B cell (primary cell): ENCODE data around the gene NKIRAS2. TPM values are rescaled to one million over a fixed set of nuclear protein-coding genes. Genes with fewer than 3 reads are reported as not detected.
A peak's percentile ranks its signal among the peaks of the same experiment; 100 is the strongest.

Experiments
- ATAC-seq: fragments of 200-7000 bp; cut with Tn5 transposase; one replicate; pipeline ENCODE4 v1.10.0; 2021; ENCODE audit warnings: low read depth, mild to moderate bottlenecking, moderate number of reproducible peaks, moderate library complexity
- CTCF ChIA-PET: fragments of 350-600 bp; sonication (Branson Sonifier 250); formaldehyde crosslinking; loops from one replicate; lab custom pipeline; 2021; ENCODE audit warnings: antibody characterized with exemption, inconsistent platforms; lab: Charles Lee
- POLR2A ChIA-PET: fragments of 350-600 bp; sonication (Branson Sonifier 250); formaldehyde crosslinking; loops from one replicate; lab custom pipeline; 2021; ENCODE audit warnings: antibody characterized with exemption; lab: Charles Lee
- DNase-seq: peaks from one replicate; pipeline ENCODE4 v3.0.0; 2013
- H2AFZ ChIP-seq: 2 replicates; pipeline ENCODE4 v1.6.1; 2012; ENCODE audit warnings: mild to moderate bottlenecking, low read depth, low read length; ENCODE audit not compliant: insufficient read depth, poor library complexity, severe bottlenecking
- H3K27ac ChIP-seq, 2 donors: 1 replicate in 1 of 2; 2 replicates in 1 of 2; pipeline ENCODE4 v1.5.1; 2012 to 2013; ENCODE audit warnings: low read length in 2 of 2, mild to moderate bottlenecking in 2 of 2, moderate library complexity in 1 of 2
- H3K27me3 ChIP-seq, 4 experiments: fragments of 200-600 bp in 1 of 4; sonication (generic) in 1 of 4; replicated peaks in 1 of 4; 1 replicate in 2 of 4; 2 replicates in 2 of 4; pipeline versions ENCODE4 v1.6.1 to v1.7.0; 2013 to 2016; ENCODE audit warnings: low read length in 3 of 4, mild to moderate bottlenecking in 2 of 4, mixed read lengths in 1 of 4, moderate library complexity in 1 of 4; ENCODE audit not compliant: insufficient read depth in 4 of 4, control insufficient read depth in 3 of 4; ENCODE audit errors: control extremely low read depth in 1 of 4
- H3K36me3 ChIP-seq, 2 experiments: replicated peaks in 1 of 2; 1 replicate in 1 of 2; 2 replicates in 1 of 2; pipeline versions ENCODE4 v1.6.1 to v1.7.1; 2013; ENCODE audit warnings: low read length in 1 of 2; ENCODE audit not compliant: insufficient read depth in 2 of 2, control insufficient read depth in 1 of 2; ENCODE audit errors: control extremely low read depth in 1 of 2, extremely low read depth in 1 of 2
- H3K4me1 ChIP-seq, 2 donors: fragments of 200-600 bp in 1 of 2; sonication (generic) in 1 of 2; 1 replicate in 1 of 2; 2 replicates in 1 of 2; pipeline versions ENCODE4 v1.5.1 to v1.6.1; 2013 to 2017; ENCODE audit warnings: low read length in 2 of 2; ENCODE audit not compliant: control insufficient read depth in 2 of 2, insufficient read depth in 2 of 2
- H3K4me2 ChIP-seq: replicated peaks from 2 replicates; pipeline ENCODE3; 2012; ENCODE audit warnings: mild to moderate bottlenecking, low read depth, low read length; ENCODE audit not compliant: poor library complexity, severe bottlenecking
- H3K4me3 ChIP-seq, 5 experiments: fragments of 200-600 bp in 1 of 5; sonication (generic) in 1 of 5; 1 replicate in 3 of 5; 2 replicates in 2 of 5; pipeline versions ENCODE4 v1.5.1 to v1.7.0; 2011 to 2016; ENCODE audit warnings: low read length in 4 of 5, mild to moderate bottlenecking in 4 of 5, low read depth in 2 of 5, control low read depth in 1 of 5, moderate library complexity in 1 of 5; ENCODE audit not compliant: insufficient read depth in 1 of 5; ENCODE audit errors: control extremely low read depth in 1 of 5, extremely low read depth in 1 of 5
- H3K79me2 ChIP-seq: fragments of 200-600 bp; sonication (generic); one replicate; pipeline ENCODE4 v1.6.0; 2016; ENCODE audit warnings: low read length; ENCODE audit not compliant: control insufficient read depth, insufficient read depth
- H3K9ac ChIP-seq: fragments of 200-600 bp; sonication (generic); 2 replicates; pipeline ENCODE4 v1.6.1; 2017; ENCODE audit warnings: mild to moderate bottlenecking, low read length, moderate library complexity
- H3K9me3 ChIP-seq, 3 donors: one replicate each; pipeline versions ENCODE4 v1.6.1 to v1.7.1; 2013; ENCODE audit warnings: low read length in 2 of 3; ENCODE audit not compliant: control insufficient read depth in 2 of 3, insufficient read depth in 1 of 3; ENCODE audit errors: control extremely low read depth in 1 of 3
- H4K20me1 ChIP-seq: 2 replicates; pipeline ENCODE4 v1.6.0; 2012; ENCODE audit warnings: mild to moderate bottlenecking, low read length; ENCODE audit not compliant: insufficient read depth, control insufficient read depth, poor library complexity, severe bottlenecking
- H3K27ac Mint-ChIP-seq: one replicate; pipeline ENCODE4 v1.8.0; 2021; ENCODE audit warnings: mixed read lengths
- H3K27me3 Mint-ChIP-seq: one replicate; pipeline ENCODE4 v1.8.0; 2021; ENCODE audit warnings: mixed read lengths
- H3K4me1 Mint-ChIP-seq: one replicate; pipeline ENCODE4 v1.8.0; 2021; ENCODE audit warnings: mixed read lengths
- H3K4me3 Mint-ChIP-seq: one replicate; pipeline ENCODE4 v1.8.0; 2021; ENCODE audit warnings: mixed read lengths
- H3K9me3 Mint-ChIP-seq: one replicate; pipeline ENCODE4 v1.8.0; 2022; ENCODE audit warnings: mixed read lengths; ENCODE audit not compliant: insufficient read depth
- EZH2 ChIP-seq: IDR thresholded peaks from 2 replicates; pipeline ENCODE4 v1.6.1; 2012; ENCODE audit warnings: borderline replicate concordance, low read depth, mild to moderate bottlenecking, moderate library complexity, low read length; ENCODE audit not compliant: insufficient read depth, poor library complexity, severe bottlenecking
- WGBS: methylation state at CpG from one replicate; pipeline ENCODE4 v1.1.5; 2013; ENCODE audit warnings: missing lambda C conversion rate; ENCODE audit not compliant: insufficient coverage; 5-methylcytosine and 5-hydroxymethylcytosine counted together
- intact Hi-C: fragments of 100-400 bp; cut with micrococcal nuclease; formaldehyde crosslinking; loops from one replicate; pipeline ENCODE4 v1.10.0; 2022
- polyA plus RNA-seq: library from polyadenylated mRNA; depleted of rRNA; stranded (reverse); fragments of >200 nt; gene quantifications from 2 replicates; pipeline ENCODE4 v1.2.3, GENCODE V29; 2012
- total RNA-seq, 2 donors: library from RNA; stranded (reverse); fragments of 120-200 nt in 1 of 2; gene quantifications; 1 replicate in 1 of 2; 2 replicates in 1 of 2; pipeline versions ENCODE4 v1.2.3 to v1.2.4, GENCODE V29; 2013 to 2022
- TF ChIP-seq, protein P1 (sequence below): fragments of 200-600 bp; IDR thresholded peaks from one replicate; pipeline ENCODE4 v1.8.0; 2022; ENCODE audit warnings: antibody characterized with exemption, mild to moderate bottlenecking

NKIRAS2 gene
- total and polyA plus RNA-seq, 2 donors (not counting 1 experiment from before 2014, with no cell fraction given) = 22.0 to 29.2 TPM

DNA sequence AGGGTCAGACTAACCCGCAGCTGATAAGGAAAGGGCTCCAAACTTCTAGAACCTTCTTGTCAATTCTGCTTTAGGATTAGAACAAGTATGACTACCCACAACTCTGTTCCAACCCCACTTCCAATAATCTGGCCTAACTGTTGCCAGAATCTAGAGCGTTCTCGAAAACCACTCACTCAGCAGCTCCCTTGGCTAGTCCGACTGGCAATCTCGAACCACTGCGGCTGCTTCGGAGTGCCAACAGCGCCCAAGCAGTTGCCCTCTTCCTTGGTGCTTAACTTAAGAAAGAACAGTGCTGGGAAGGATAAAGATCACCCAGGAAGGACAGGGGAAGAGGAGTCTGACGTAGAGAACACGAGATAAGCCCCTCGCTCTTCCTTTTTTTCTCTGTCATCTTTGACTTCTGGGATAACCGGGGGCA is 3.5 kb upstream of the NKIRAS2 start:
- Histone ChIP-seq H3K27me3 (no peaks in the 10 kb centered on the region), H3K4me3 (peak overlapping the region; percentile 86 to 99 (median 97)), H3K79me2 (peaks cover 90% of the 10 kb centered on the region), H3K4me1 (peaks cover 36 to 45% of the 10 kb centered on the region in 2 donors), H3K36me3 (no peaks in the 10 kb centered on the region), H3K27ac (peak overlapping the region; percentile 91 to 95), H4K20me1 (peaks cover 22% of the 10 kb centered on the region), H2AFZ (peak overlapping the region; percentile 94), H3K9me3 (no peaks in the 10 kb centered on the region), H3K4me2 (peak overlapping the region; percentile 91), H3K9ac (peak overlapping the region; percentile 100)
- ChIA-PET POLR2A (interaction anchor here (0.9 to 3.6 kb wide), 4 partner anchors 50 to 273 kb away, joined by 3 to 32 read pairs (median 4); partner anchors contain the start of genes CNP, KAT2A and ODAD4), CTCF (interaction anchor here (0.9 to 8.2 kb wide), 14 partner anchors 8 to 104 kb away, joined by 3 to 90 read pairs (median 4); partner anchors contain the start of gene CNP)
- Mint-ChIP-seq H3K27ac (peak overlapping the region; percentile 99), H3K27me3 (no peaks in the 10 kb centered on the region), H3K4me3 (peak overlapping the region; percentile 100), H3K9me3 (no peaks in the 10 kb centered on the region), H3K4me1 (peaks cover 69% of the 10 kb centered on the region)
- no peak for ATAC-seq
- 1% methylated on average over 7 of the region's 12 CpGs for WGBS
- intact Hi-C loops = loop anchor here (2.0 to 5.0 kb wide), 2 partner anchors 98 to 1199 kb away; partner anchors contain the start of gene ACLY
- DNase-seq = no peak
- TF ChIP-seq EZH2 = no peak

DNA sequence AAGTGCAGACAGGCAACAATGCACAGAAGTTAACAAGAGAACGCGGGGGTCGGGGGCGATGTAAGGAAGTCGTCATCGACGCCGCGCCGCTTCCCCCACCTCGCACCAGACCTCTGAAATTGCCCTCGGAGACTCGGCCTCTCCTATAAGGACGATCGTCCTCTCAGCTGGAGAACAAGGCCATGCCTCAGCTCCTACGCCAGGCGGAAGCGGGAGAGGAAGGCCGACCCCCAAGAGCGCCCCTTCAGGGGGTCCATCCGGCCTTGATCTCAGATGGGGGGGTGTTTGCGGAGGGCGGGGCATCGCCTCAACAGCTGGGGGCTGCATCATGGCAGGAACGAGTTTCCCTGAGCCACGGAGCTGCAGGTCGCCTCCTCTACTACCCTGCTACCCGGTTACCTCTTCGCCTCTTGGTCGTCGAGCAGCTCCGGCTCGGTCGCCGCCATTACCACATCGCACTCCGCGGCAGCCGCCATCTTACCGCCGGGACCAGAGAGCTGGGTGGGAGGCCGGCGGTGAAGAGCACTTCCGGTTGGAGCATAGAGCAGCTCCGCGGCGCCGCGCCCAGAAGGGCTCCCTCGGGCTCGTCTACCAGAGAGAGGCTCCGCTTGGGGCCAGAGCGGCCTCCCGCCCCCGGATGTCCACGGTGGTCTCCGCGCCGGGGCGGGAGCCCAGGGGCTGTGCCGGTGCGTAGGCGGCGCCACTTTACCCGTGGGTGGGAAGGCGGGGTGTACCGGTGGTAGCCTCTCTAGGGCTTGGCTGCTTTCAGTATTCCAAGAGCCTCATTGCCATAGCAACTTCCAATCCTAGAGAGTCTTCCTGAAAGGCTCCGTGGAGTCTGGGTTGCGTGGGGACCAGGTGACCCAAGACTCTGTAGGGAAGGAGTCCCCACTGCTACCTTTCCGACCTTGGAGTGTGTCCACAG is 2.7 kb upstream of the NKIRAS2 start, which contains the start of gene DNAJC7:
DNAJC7 (minus strand) TSS at position 499 of the 925 bp plus-strand sequence; CDS start at position 476, 23 bp downstream.
- Histone ChIP-seq H3K27ac (peak within 1 kb of the TSS; percentile 91 to 95), H3K4me2 (peak within 1 kb of the TSS; percentile 91), H3K36me3 (peaks cover 0 to 5% of the 10 kb centered on the region in 2 experiments), H3K4me3 (peak within 1 kb of the TSS; percentile 86 to 99 (median 97)), H2AFZ (peak within 1 kb of the TSS; percentile 94), H3K9me3 (no peaks in the 10 kb centered on the region), H3K4me1 (peaks cover 38 to 47% of the 10 kb centered on the region in 2 donors), H3K9ac (peak within 1 kb of the TSS; percentile 100), H3K27me3 (no peaks in the 10 kb centered on the region), H4K20me1 (peaks cover 15% of the 10 kb centered on the region), H3K79me2 (peaks cover 89% of the 10 kb centered on the region)
- DNase-seq (peak; percentile 93), ATAC-seq (peak; percentile 83)
- H3K4me1 Mint-ChIP-seq = peaks cover 65% of the 10 kb centered on the region
- TF ChIP-seq, protein P1, sequence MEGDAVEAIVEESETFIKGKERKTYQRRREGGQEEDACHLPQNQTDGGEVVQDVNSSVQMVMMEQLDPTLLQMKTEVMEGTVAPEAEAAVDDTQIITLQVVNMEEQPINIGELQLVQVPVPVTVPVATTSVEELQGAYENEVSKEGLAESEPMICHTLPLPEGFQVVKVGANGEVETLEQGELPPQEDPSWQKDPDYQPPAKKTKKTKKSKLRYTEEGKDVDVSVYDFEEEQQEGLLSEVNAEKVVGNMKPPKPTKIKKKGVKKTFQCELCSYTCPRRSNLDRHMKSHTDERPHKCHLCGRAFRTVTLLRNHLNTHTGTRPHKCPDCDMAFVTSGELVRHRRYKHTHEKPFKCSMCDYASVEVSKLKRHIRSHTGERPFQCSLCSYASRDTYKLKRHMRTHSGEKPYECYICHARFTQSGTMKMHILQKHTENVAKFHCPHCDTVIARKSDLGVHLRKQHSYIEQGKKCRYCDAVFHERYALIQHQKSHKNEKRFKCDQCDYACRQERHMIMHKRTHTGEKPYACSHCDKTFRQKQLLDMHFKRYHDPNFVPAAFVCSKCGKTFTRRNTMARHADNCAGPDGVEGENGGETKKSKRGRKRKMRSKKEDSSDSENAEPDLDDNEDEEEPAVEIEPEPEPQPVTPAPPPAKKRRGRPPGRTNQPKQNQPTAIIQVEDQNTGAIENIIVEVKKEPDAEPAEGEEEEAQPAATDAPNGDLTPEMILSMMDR = no peak
- CTCF ChIA-PET = interaction anchor here (0.7 to 8.2 kb wide), 23 partner anchors 10 to 231 kb away, joined by 3 to 90 read pairs (median 4); partner anchors contain the start of genes CNP, DHX58, GHDC and JUP
- no peaks in the 10 kb centered on the region for H3K9me3 Mint-ChIP-seq
- whole genome bisulfite sequencing = under 1% methylated on average over 66 of the region's 70 CpGs
- no peaks in the 10 kb centered on the region for H3K27me3 Mint-ChIP-seq
- intact Hi-C loops = loop anchor here (1.0 to 5.0 kb wide), 4 partner anchors 51 to 1200 kb away; partner anchors contain the start of genes ACLY and CNP
- H3K4me3 Mint-ChIP-seq = peak within 1 kb of the TSS; percentile 100
- POLR2A ChIA-PET = interaction anchor here (0.5 to 3.6 kb wide), 16 partner anchors 9 to 272 kb away, joined by 3 to 32 read pairs (median 4); partner anchors contain the start of genes CNP, DHX58, KAT2A and KLHL11
- H3K27ac Mint-ChIP-seq = peak within 1 kb of the TSS; percentile 99
